Measurements from ENCODE around the gene GON7.
"Not testable (repeated sequence)": the region's sequence is repeated elsewhere in the genome, so short reads cannot be mapped to it uniquely, and the experiment has no call there.

Gene GON7

GRCh38 chr14:93165271-93166265 is 41.3 kb downstream of the GON7 start:
- H3K9ac ChIP-seq (ENCODE audit: low read depth, low read length); H3K36me3 ChIP-seq (ENCODE audit: control insufficient read depth, insufficient read depth, low read length); H3K4me3 ChIP-seq (ENCODE audit: low read depth, low read length); H3K4me1 ChIP-seq (ENCODE audit: control insufficient read depth, insufficient read depth, low read length); H3K27me3 ChIP-seq (ENCODE audit: control insufficient read depth, insufficient read depth, low read length); H3K9me3 ChIP-seq (ENCODE audit: control insufficient read depth, insufficient read depth, low read length): not testable (repeated sequence)

- Histone ChIP-seq H3K4me1 (ENCODE audit: control insufficient read depth, insufficient read depth, low read length) (no peaks in the 10 kb centered on the region), H3K9me3 (ENCODE audit: control insufficient read depth, insufficient read depth, low read length) (no peaks in the 10 kb centered on the region), H3K36me3 (ENCODE audit: control insufficient read depth, insufficient read depth, low read length) (no peaks in the 10 kb centered on the region)
Measured at GRCh38 chr14:93163564-93163963, 43.3 kb downstream of the GON7 start.

GRCh38 chr14:93161411-93161940 is 45.4 kb downstream of the GON7 start:
- Histone ChIP-seq H3K4me3 (ENCODE audit: low read depth, low read length) (no peak overlapping the region), H3K4me1 (ENCODE audit: control insufficient read depth, insufficient read depth, low read length) (no peaks in the 10 kb centered on the region), H3K9ac (ENCODE audit: low read depth, low read length) (no peak overlapping the region), H3K9me3 (ENCODE audit: control insufficient read depth, insufficient read depth, low read length) (no peaks in the 10 kb centered on the region), H3K27me3 (ENCODE audit: control insufficient read depth, insufficient read depth, low read length) (no peaks in the 10 kb centered on the region), H3K36me3 (ENCODE audit: control insufficient read depth, insufficient read depth, low read length) (no peaks in the 10 kb centered on the region)

More at GRCh38 chr14:93163564-93163963, 43.3 kb downstream of the GON7 start:
- Histone ChIP-seq H3K4me3 (ENCODE audit: low read depth, low read length) (no peak overlapping the region), H3K9ac (ENCODE audit: low read depth, low read length) (no peak overlapping the region), H3K27me3 (ENCODE audit: control insufficient read depth, insufficient read depth, low read length) (no peaks in the 10 kb centered on the region)

- no peak overlapping the region for H3K9ac ChIP-seq (ENCODE audit: low read depth, low read length)
- no peaks in the 10 kb centered on the region for H3K36me3 ChIP-seq (ENCODE audit: control insufficient read depth, insufficient read depth, low read length)
- no peak overlapping the region for H3K4me3 ChIP-seq (ENCODE audit: low read depth, low read length)
- H3K27me3 ChIP-seq (ENCODE audit: control insufficient read depth, insufficient read depth, low read length), result no peaks in the 10 kb centered on the region
- no peaks in the 10 kb centered on the region for H3K4me1 ChIP-seq (ENCODE audit: control insufficient read depth, insufficient read depth, low read length)
- H3K9me3 ChIP-seq (ENCODE audit: control insufficient read depth, insufficient read depth, low read length), result no peaks in the 10 kb centered on the region
Measured at GRCh38 chr14:93160353-93160801, 46.5 kb downstream of the GON7 start.

- not testable (repeated sequence) for H3K9ac ChIP-seq (ENCODE audit: low read depth, low read length); H3K9me3 ChIP-seq (ENCODE audit: control insufficient read depth, insufficient read depth, low read length); H3K4me1 ChIP-seq (ENCODE audit: control insufficient read depth, insufficient read depth, low read length); H3K27me3 ChIP-seq (ENCODE audit: control insufficient read depth, insufficient read depth, low read length); H3K36me3 ChIP-seq (ENCODE audit: control insufficient read depth, insufficient read depth, low read length); H3K4me3 ChIP-seq (ENCODE audit: low read depth, low read length)
Measured at GRCh38 chr14:93159625-93160352, 47.1 kb downstream of the GON7 start.

- not testable (repeated sequence) for H3K27me3 ChIP-seq (ENCODE audit: control insufficient read depth, insufficient read depth, low read length); H3K9me3 ChIP-seq (ENCODE audit: control insufficient read depth, insufficient read depth, low read length); H3K4me3 ChIP-seq (ENCODE audit: low read depth, low read length); H3K9ac ChIP-seq (ENCODE audit: low read depth, low read length); H3K4me1 ChIP-seq (ENCODE audit: control insufficient read depth, insufficient read depth, low read length); H3K36me3 ChIP-seq (ENCODE audit: control insufficient read depth, insufficient read depth, low read length)
Measured at GRCh38 chr14:93158349-93158748, 48.5 kb downstream of the GON7 start.

- H3K9ac ChIP-seq (ENCODE audit: low read depth, low read length), result no peak overlapping the region
- H3K4me3 ChIP-seq (ENCODE audit: low read depth, low read length), result no peak overlapping the region
- H3K4me1 ChIP-seq (ENCODE audit: control insufficient read depth, insufficient read depth, low read length), result no peaks in the 10 kb centered on the region
- no peaks in the 10 kb centered on the region for H3K27me3 ChIP-seq (ENCODE audit: control insufficient read depth, insufficient read depth, low read length)
- no peaks in the 10 kb centered on the region for H3K9me3 ChIP-seq (ENCODE audit: control insufficient read depth, insufficient read depth, low read length)
- no peaks in the 10 kb centered on the region for H3K36me3 ChIP-seq (ENCODE audit: control insufficient read depth, insufficient read depth, low read length)
Measured at GRCh38 chr14:93156693-93157369, 50.0 kb downstream of the GON7 start.

GRCh38 chr14:93155667-93156066 is 51.2 kb downstream of the GON7 start:
- Histone ChIP-seq H3K36me3 (ENCODE audit: control insufficient read depth, insufficient read depth, low read length) (no peaks in the 10 kb centered on the region), H3K4me3 (ENCODE audit: low read depth, low read length) (no peak overlapping the region), H3K9me3 (ENCODE audit: control insufficient read depth, insufficient read depth, low read length) (no peaks in the 10 kb centered on the region), H3K9ac (ENCODE audit: low read depth, low read length) (no peak overlapping the region), H3K4me1 (ENCODE audit: control insufficient read depth, insufficient read depth, low read length) (no peaks in the 10 kb centered on the region), H3K27me3 (ENCODE audit: control insufficient read depth, insufficient read depth, low read length) (no peaks in the 10 kb centered on the region)

- Histone ChIP-seq H3K9ac (ENCODE audit: low read depth, low read length) (no peak overlapping the region), H3K27me3 (ENCODE audit: control insufficient read depth, insufficient read depth, low read length) (no peaks in the 10 kb centered on the region), H3K4me3 (ENCODE audit: low read depth, low read length) (no peak overlapping the region), H3K36me3 (ENCODE audit: control insufficient read depth, insufficient read depth, low read length) (no peaks in the 10 kb centered on the region), H3K4me1 (ENCODE audit: control insufficient read depth, insufficient read depth, low read length) (no peaks in the 10 kb centered on the region), H3K9me3 (ENCODE audit: control insufficient read depth, insufficient read depth, low read length) (no peaks in the 10 kb centered on the region)
Measured at GRCh38 chr14:93153121-93153520, 53.7 kb downstream of the GON7 start.

All from iPS-15b (cell line).